ENCODE measurements around the gene C4orf50. TPM values are rescaled to one million over a fixed set of nuclear protein-coding genes. Genes with fewer than 3 reads are reported as not detected.

C4orf50 gene
- polyA plus RNA-seq (1.6 and 1.8 TPM in 2 replicates), polyA minus RNA-seq (5.4 and 5.6 TPM in 2 replicates)

DNA sequence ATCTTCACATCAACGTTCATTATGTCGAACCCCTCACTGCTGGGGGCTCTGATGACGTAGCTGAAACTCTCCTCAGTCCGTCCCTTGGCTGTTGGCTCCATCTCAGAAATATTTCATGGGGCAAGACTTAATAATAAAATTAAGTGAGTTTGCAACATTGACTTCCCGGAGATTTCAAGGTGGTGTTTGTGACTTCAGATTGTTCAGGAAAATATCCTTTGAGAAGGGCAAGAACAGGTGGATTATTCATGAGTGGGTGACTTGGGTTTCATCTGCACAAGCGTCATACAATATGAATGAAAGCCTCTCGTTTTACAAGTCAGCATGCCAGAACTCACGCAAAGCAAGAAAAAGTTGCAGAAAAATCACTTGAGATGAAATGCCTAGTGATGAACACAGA is at the start of gene C4orf50:
TSS of gene C4orf50 (minus strand) at position 101 of the 400 bp plus-strand sequence.
- H3K9me2 ChIP-seq (ENCODE audit: insufficient read depth, low read length): no peaks in the 10 kb centered on the region
- no peaks in the 10 kb centered on the region for H3K36me3 ChIP-seq (ENCODE audit: insufficient read depth, low read length)
- H3K4me3 ChIP-seq (ENCODE audit: low read length): no peak within 1 kb of the TSS
- TF ChIP-seq, protein P1, sequence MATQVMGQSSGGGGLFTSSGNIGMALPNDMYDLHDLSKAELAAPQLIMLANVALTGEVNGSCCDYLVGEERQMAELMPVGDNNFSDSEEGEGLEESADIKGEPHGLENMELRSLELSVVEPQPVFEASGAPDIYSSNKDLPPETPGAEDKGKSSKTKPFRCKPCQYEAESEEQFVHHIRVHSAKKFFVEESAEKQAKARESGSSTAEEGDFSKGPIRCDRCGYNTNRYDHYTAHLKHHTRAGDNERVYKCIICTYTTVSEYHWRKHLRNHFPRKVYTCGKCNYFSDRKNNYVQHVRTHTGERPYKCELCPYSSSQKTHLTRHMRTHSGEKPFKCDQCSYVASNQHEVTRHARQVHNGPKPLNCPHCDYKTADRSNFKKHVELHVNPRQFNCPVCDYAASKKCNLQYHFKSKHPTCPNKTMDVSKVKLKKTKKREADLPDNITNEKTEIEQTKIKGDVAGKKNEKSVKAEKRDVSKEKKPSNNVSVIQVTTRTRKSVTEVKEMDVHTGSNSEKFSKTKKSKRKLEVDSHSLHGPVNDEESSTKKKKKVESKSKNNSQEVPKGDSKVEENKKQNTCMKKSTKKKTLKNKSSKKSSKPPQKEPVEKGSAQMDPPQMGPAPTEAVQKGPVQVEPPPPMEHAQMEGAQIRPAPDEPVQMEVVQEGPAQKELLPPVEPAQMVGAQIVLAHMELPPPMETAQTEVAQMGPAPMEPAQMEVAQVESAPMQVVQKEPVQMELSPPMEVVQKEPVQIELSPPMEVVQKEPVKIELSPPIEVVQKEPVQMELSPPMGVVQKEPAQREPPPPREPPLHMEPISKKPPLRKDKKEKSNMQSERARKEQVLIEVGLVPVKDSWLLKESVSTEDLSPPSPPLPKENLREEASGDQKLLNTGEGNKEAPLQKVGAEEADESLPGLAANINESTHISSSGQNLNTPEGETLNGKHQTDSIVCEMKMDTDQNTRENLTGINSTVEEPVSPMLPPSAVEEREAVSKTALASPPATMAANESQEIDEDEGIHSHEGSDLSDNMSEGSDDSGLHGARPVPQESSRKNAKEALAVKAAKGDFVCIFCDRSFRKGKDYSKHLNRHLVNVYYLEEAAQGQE (IDR thresholded peaks at IDR 0.05; ENCODE audit: borderline replicate concordance): no peak
- no peak for TF ChIP-seq RAD21 (conservative IDR thresholded peaks at IDR 0.05)
- no peak for TF ChIP-seq POLR2AphosphoS5 (IDR thresholded peaks at IDR 0.05)
- TF ChIP-seq, protein P2, sequence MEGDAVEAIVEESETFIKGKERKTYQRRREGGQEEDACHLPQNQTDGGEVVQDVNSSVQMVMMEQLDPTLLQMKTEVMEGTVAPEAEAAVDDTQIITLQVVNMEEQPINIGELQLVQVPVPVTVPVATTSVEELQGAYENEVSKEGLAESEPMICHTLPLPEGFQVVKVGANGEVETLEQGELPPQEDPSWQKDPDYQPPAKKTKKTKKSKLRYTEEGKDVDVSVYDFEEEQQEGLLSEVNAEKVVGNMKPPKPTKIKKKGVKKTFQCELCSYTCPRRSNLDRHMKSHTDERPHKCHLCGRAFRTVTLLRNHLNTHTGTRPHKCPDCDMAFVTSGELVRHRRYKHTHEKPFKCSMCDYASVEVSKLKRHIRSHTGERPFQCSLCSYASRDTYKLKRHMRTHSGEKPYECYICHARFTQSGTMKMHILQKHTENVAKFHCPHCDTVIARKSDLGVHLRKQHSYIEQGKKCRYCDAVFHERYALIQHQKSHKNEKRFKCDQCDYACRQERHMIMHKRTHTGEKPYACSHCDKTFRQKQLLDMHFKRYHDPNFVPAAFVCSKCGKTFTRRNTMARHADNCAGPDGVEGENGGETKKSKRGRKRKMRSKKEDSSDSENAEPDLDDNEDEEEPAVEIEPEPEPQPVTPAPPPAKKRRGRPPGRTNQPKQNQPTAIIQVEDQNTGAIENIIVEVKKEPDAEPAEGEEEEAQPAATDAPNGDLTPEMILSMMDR (IDR thresholded peaks at IDR 0.05; ENCODE audit: poor library complexity, severe bottlenecking): no peak
- TF ChIP-seq SMC3 (conservative IDR thresholded peaks at IDR 0.05; ENCODE audit: poor library complexity): no peak
- TF ChIP-seq TAF1 (IDR thresholded peaks at IDR 0.05; ENCODE audit: low read depth): no peak
- TF ChIP-seq MXI1 (conservative IDR thresholded peaks at IDR 0.05; ENCODE audit: poor library complexity, severe bottlenecking): no peak
- no peak for TF ChIP-seq EZH2 (IDR thresholded peaks at IDR 0.05; ENCODE audit: borderline replicate concordance, insufficient read depth, low read length, poor library complexity, severe bottlenecking)
- no peak for TF ChIP-seq EP300 (conservative IDR thresholded peaks at IDR 0.05; ENCODE audit: poor library complexity, severe bottlenecking)
- H3K4me2 ChIP-seq (ENCODE audit: low read length): no peak within 1 kb of the TSS
- no peak within 1 kb of the TSS for H2AFZ ChIP-seq (ENCODE audit: low read depth, low read length)
- H3K9me3 ChIP-seq (ENCODE audit: low read length): no peaks in the 10 kb centered on the region
- H3K27ac ChIP-seq (ENCODE audit: low read length): no peak within 1 kb of the TSS
- no peaks in the 10 kb centered on the region for H4K20me1 ChIP-seq (ENCODE audit: insufficient read depth)
- H3K9ac ChIP-seq (ENCODE audit: low read length): no peak within 1 kb of the TSS
- H3K27me3 ChIP-seq (ENCODE audit: insufficient read depth, low read depth, low read length): no peaks in the 10 kb centered on the region
- no peaks in the 10 kb centered on the region for H3F3A ChIP-seq (ENCODE audit: insufficient read depth, low read length, poor library complexity, severe bottlenecking)
- no peaks in the 10 kb centered on the region for H3K79me2 ChIP-seq (replicated peaks; ENCODE audit: insufficient read depth, low read length)

- Histone ChIP-seq H3K36me3 (ENCODE audit: insufficient read depth, low read length) (no peaks in the 10 kb centered on the region), H3K9me3 (ENCODE audit: low read length) (no peaks in the 10 kb centered on the region), H4K20me1 (ENCODE audit: insufficient read depth) (no peaks in the 10 kb centered on the region), H3K9me2 (ENCODE audit: insufficient read depth, low read length) (no peaks in the 10 kb centered on the region), H3F3A (ENCODE audit: insufficient read depth, low read length, poor library complexity, severe bottlenecking) (no peaks in the 10 kb centered on the region), H3K4me2 (ENCODE audit: low read length) (no peak overlapping the region), H3K4me3 (ENCODE audit: low read length) (no peak overlapping the region), H3K27me3 (ENCODE audit: insufficient read depth, low read depth, low read length) (no peaks in the 10 kb centered on the region), H3K27ac (ENCODE audit: low read length) (no peak overlapping the region), H2AFZ (ENCODE audit: low read depth, low read length) (no peak overlapping the region), H3K79me2 (replicated peaks; ENCODE audit: insufficient read depth, low read length) (no peaks in the 10 kb centered on the region), H3K9ac (ENCODE audit: low read length) (no peak overlapping the region)
- no peak for TF ChIP-seq TAF1 (IDR thresholded peaks at IDR 0.05; ENCODE audit: low read depth)
- TF ChIP-seq EZH2 (IDR thresholded peaks at IDR 0.05; ENCODE audit: borderline replicate concordance, insufficient read depth, low read length, poor library complexity, severe bottlenecking): no peak
- no peak for TF ChIP-seq POLR2AphosphoS5 (IDR thresholded peaks at IDR 0.05)
- TF ChIP-seq, protein P1 (IDR thresholded peaks at IDR 0.05; ENCODE audit: borderline replicate concordance): no peak
- TF ChIP-seq, protein P2 (IDR thresholded peaks at IDR 0.05; ENCODE audit: poor library complexity, severe bottlenecking): no peak
- no peak for TF ChIP-seq RAD21 (conservative IDR thresholded peaks at IDR 0.05)
- TF ChIP-seq SMC3 (conservative IDR thresholded peaks at IDR 0.05; ENCODE audit: poor library complexity): no peak
- no peak for TF ChIP-seq EP300 (conservative IDR thresholded peaks at IDR 0.05; ENCODE audit: poor library complexity, severe bottlenecking)
- no peak for TF ChIP-seq MXI1 (conservative IDR thresholded peaks at IDR 0.05; ENCODE audit: poor library complexity, severe bottlenecking)
Observed at GRCh38 chr4:6065934-6066590, 47.8 kb upstream of the C4orf50 start.
